Hippocampal formation (tissue), 2 donors: ENCODE data around the gene ADCY2.

ENCODE experiments used
- DNase-seq, 2 donors: peaks; one replicate each; lab custom pipeline; 2025; lab: John Stamatoyannopoulos, UW

ADCY2 gene

DNA sequence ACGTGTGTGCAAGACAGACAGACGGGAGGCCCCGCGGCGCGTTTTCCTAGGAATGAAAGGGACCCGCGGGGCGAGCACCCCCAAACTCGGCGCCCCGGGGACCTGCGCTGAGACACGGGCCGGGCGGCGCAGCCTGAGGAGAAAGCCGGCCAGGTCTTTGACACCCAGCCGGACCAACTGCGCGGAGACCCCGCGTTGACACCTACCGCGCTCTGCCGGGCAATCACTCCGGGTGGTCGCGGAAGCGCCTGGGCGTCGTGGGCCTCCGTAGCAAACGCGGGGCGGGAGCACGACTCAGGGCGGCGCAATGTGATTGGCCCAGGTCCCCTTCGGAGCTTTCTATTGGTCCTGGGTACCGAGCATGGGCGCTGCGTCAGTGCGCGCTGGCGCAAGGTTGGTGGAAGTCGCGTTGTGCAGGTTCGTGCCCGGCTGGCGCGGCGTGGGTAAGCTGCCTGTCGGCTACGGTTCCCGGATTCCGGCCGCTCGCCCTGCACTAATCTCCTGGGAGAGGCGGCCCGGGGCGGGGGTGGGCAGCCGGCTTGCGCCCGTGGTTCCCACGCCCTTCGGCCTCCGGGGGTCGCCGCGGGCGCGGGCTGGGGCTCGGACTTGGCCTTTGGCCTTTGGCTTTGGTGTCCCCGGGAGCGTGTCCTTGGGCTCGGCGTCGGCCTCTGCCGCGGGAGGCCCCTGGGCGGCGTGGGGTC is 473.0 kb downstream of the ADCY2 start, which contains the start of the genes FASTKD3 and MTRR:
Gene FASTKD3 (minus strand): TSS at position 259 of the 701 bp plus-strand sequence. CDS start 948 bp downstream, outside the sequence.
Gene MTRR (plus strand): TSS at position 376 of the 701 bp plus-strand sequence. CDS start 1,647 bp downstream, outside the sequence.
- DNase-seq = peak; percentile 88 to 90

DNA sequence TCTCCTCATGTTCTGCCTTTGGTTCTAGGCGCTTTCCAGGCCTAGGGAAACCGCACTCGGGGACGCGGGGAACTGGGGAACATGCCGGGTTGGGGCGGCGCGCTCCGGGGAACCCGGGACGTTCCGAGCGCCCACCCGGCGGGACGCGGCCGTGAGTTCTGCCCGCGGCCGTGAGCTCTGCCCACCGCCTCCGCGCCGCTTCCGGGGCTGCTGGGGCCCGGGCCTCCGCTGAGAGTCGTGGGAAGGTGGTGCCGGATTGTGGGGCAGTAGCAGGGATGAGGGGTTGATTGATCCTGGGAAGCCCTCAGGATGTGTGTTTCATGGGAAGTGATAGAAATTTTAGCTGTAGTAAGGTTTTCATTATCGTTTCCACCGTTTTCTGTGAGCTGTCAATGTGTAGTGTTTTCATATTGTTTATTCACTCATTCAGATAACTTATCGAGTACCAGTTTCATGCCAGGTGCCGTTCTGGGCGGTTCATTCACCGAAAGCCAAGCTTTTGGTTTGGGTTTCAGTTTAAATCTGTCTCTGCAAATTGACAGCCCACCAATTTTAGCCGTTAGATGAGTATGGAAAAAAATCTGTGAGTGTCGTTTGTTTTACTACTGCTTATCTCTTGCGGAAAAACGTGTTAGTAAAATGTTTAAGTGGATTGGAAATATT is 473.7 kb downstream of the ADCY2 start:
- no peak for DNase-seq

GRCh38 chr5:7871653-7872052 is 475.7 kb downstream of the ADCY2 start:
- no peak for DNase-seq

DNA sequence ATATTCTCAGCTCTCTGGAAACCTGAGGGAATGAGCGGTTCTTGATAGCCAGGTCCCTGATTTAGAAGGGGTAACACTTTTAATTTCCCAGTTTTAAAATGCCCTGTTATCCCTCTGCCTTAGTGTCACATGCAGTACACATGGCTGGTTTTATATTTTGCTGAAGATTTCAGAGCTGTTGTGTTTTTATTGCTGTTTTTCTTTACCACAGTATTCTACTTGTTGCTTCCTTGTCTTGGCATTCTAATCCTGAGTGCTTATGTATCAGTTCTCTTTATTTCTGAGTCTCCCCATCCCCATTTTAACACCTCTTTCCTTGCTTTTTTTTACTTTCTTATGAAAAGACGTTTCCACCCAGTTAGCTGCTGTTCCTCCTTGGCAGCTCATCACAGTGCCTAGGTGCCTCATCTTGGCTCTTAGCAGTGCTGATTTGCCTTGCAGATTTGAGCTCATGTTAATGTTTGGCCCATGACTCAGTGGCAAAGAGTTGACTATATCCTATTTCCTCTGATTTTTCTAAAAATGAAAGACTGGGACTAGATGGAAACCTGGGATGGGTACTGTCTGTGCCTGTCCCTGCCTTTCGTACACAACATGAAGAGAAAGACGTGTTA is 476.7 kb downstream of the ADCY2 start:
- no peak for DNase-seq

DNA sequence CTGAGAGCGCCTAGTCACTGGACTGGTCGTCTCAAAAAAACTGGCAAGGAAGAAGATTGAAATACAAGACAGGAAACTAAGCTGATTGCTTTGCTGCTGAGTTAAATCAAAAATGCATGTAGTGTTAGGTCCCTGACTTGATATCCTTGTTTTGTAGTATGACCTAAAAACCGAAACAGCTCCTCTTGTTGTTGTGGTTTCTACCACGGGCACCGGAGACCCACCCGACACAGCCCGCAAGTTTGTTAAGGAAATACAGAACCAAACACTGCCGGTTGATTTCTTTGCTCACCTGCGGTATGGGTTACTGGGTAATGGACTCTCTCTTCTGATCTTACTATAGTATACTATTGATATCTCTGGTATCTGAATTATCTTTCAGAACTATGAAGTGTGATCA is 477.3 kb downstream of the ADCY2 start:
- DNase-seq = no peak

DNA sequence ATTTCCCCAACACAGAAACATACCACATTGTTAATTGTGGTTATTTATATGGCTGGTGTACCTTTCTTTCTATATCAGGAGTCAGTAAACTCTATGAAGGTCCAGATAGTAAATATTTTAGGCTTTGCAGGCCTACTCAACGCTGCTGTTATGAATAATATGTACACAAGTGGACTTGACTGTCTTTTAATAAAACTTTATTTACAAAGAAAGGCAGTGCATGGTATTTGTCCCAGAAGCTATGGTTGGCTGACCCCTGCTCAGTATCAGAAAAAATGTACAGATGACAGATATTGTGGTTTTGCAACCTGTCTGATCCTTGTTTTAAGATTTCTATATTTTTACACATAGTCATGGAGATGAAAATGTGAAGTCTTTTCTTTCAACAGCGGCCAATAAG is 478.7 kb downstream of the ADCY2 start:
- no peak for DNase-seq

DNA sequence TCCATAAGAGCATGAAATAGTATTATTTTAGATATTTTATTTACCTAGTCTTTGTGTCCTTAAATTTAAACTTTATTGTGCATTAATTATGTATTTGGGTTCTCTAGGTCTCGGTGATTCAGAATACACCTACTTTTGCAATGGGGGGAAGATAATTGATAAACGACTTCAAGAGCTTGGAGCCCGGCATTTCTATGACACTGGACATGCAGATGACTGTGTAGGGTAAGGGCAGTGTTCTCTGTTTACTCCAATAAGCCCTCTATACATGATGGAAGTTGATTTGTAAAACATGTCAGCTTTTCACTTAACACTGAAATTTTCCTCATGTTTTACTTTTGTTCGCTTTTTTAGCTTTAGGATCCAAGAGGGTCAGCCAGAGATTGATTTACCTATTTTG is 479.2 kb downstream of the ADCY2 start:
- DNase-seq = no peak

- DNase-seq = no peak
These were observed 480.9 kb downstream of the ADCY2 start for GRCh38 chr5:7876867-7877266.

DNA sequence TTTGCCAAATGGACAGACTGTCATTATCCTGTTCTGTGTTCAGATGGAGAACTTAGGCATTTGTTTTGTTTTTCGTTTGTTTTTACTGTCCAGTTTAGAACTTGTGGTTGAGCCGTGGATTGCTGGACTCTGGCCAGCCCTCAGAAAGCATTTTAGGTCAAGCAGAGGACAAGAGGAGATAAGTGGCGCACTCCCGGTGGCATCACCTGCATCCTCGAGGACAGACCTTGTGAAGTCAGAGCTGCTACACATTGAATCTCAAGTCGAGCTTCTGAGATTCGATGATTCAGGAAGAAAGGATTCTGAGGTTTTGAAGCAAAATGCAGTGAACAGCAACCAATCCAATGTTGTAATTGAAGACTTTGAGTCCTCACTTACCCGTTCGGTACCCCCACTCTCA is 481.9 kb downstream of the ADCY2 start:
- DNase-seq = no peak

GRCh38 chr5:7878381-7878873 is 482.5 kb downstream of the ADCY2 start:
- no peak for DNase-seq
